NCI-H446 treated with DMSO at 0.1 percent for 48 hours (cell line): ENCODE results near the gene INTS1.

Source experiments
- DNase-seq: peaks from one replicate; lab custom pipeline; 2025; lab: John Stamatoyannopoulos, UW

Gene INTS1

GRCh38 chr7:1503390-1503789, 799 bp downstream of the INTS1 start:
- no peak for DNase-seq

GRCh38 chr7:1502845-1503244, 1.3 kb downstream of the INTS1 start:
- no peak for DNase-seq

- no peak for DNase-seq
Measured at GRCh38 chr7:1501487-1502270, 2.5 kb downstream of the INTS1 start.

- DNase-seq: no peak
Measured at GRCh38 chr7:1500064-1500807, 4.0 kb downstream of the INTS1 start.

- no peak for DNase-seq
Measured at GRCh38 chr7:1499367-1500029, 4.7 kb downstream of the INTS1 start.

GRCh38 chr7:1498370-1499305, 5.6 kb downstream of the INTS1 start:
- no peak for DNase-seq

GRCh38 chr7:1497293-1497927, 6.8 kb downstream of the INTS1 start:
- DNase-seq: no peak

- DNase-seq: no peak
Measured at GRCh38 chr7:1496531-1497292, 7.5 kb downstream of the INTS1 start.

GRCh38 chr7:1495564-1496242, 8.5 kb downstream of the INTS1 start:
- no peak for DNase-seq

- DNase-seq: no peak
Measured at GRCh38 chr7:1494866-1495563, 9.2 kb downstream of the INTS1 start.

GRCh38 chr7:1494447-1494846, 9.7 kb downstream of the INTS1 start:
- no peak for DNase-seq

GRCh38 chr7:1493571-1493970, 10.6 kb downstream of the INTS1 start:
- DNase-seq: no peak

GRCh38 chr7:1493129-1493528, 11.1 kb downstream of the INTS1 start:
- no peak for DNase-seq

- no peak for DNase-seq
Measured at GRCh38 chr7:1492640-1493039, 11.5 kb downstream of the INTS1 start.

GRCh38 chr7:1492221-1492620, 12.0 kb downstream of the INTS1 start:
- DNase-seq: no peak

GRCh38 chr7:1490837-1491236, 13.4 kb downstream of the INTS1 start:
- DNase-seq: no peak

- DNase-seq: no peak
Measured at GRCh38 chr7:1489336-1489735, 14.9 kb downstream of the INTS1 start.

- no peak for DNase-seq
Measured at GRCh38 chr7:1488016-1488415, 16.2 kb downstream of the INTS1 start.

GRCh38 chr7:1487466-1487865, 16.7 kb downstream of the INTS1 start:
- DNase-seq: no peak
